ENCODE data around the gene COPB2.

DNA sequence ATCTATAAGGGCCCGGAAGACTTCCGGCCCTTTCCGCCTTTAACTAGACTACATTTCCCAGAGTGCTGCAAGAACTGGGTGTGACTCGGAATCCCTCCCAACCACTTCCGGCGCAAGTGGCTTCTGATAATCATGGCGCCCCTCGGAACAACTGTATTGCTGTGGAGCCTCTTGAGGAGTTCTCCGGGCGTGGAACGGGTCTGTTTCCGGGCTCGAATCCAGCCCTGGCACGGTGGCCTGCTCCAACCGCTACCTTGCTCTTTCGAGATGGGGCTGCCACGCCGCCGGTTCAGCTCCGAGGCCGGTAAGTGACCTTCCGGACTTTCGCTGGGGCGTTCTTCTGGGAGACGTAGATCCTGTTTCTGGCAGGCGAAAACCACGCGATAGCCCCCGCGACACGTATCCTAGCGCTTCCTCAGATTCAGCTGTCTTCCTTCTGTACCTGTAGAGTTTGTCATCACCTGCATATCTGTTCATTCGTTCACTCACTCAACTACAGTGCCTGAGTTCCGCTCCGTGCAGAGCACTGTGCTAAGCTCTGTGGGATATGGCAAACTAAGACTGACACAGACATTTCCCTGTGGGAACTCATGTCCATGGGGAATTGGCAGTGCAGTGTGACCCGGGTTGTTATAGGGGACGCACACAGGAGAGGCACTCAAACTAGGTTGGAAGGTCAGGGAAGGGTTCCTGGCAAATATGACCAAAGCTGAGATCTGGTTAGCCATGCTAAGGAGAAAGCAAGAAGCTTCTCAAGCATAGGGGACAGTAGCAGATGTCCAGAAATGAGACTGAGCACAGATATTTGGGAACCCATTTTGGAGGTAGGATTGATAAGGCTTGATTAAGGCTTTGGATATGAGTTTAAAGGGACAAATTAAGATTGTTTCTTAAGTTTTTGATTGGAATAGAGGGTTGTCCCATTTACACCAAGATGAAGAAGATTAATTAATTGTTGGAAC, 45.3 kb downstream of the COPB2 start, which contains the start of gene MRPS22:
- TF ChIP-seq, protein P1, sequence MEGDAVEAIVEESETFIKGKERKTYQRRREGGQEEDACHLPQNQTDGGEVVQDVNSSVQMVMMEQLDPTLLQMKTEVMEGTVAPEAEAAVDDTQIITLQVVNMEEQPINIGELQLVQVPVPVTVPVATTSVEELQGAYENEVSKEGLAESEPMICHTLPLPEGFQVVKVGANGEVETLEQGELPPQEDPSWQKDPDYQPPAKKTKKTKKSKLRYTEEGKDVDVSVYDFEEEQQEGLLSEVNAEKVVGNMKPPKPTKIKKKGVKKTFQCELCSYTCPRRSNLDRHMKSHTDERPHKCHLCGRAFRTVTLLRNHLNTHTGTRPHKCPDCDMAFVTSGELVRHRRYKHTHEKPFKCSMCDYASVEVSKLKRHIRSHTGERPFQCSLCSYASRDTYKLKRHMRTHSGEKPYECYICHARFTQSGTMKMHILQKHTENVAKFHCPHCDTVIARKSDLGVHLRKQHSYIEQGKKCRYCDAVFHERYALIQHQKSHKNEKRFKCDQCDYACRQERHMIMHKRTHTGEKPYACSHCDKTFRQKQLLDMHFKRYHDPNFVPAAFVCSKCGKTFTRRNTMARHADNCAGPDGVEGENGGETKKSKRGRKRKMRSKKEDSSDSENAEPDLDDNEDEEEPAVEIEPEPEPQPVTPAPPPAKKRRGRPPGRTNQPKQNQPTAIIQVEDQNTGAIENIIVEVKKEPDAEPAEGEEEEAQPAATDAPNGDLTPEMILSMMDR (optimal IDR thresholded peaks at IDR 0.05 in 1 of 3, IDR thresholded peaks at IDR 0.05 in 1 of 3, conservative IDR thresholded peaks at IDR 0.05 in 1 of 3; ENCODE audit: extremely low read depth in 1 of 3, insufficient read depth in 2 of 3, low read length in 3 of 3), result no peak
- TF ChIP-seq EZH2 (IDR thresholded peaks at IDR 0.05; ENCODE audit: low read length), result no peak
